ENCODE data around the gene GFOD2. TPM values are rescaled to one million over a fixed set of nuclear protein-coding genes. Genes with fewer than 3 reads are reported as not detected.

Gene GFOD2
- total RNA-seq, 1 donor from 2014 or later, result 21.9 TPM

- DNase-seq (ENCODE audit: low read depth), result no peak
- peaks cover 92% of the 10 kb centered on the region for H3K27me3 ChIP-seq (ENCODE audit: control insufficient read depth, insufficient read depth, low read length)
- TF ChIP-seq, protein P1, sequence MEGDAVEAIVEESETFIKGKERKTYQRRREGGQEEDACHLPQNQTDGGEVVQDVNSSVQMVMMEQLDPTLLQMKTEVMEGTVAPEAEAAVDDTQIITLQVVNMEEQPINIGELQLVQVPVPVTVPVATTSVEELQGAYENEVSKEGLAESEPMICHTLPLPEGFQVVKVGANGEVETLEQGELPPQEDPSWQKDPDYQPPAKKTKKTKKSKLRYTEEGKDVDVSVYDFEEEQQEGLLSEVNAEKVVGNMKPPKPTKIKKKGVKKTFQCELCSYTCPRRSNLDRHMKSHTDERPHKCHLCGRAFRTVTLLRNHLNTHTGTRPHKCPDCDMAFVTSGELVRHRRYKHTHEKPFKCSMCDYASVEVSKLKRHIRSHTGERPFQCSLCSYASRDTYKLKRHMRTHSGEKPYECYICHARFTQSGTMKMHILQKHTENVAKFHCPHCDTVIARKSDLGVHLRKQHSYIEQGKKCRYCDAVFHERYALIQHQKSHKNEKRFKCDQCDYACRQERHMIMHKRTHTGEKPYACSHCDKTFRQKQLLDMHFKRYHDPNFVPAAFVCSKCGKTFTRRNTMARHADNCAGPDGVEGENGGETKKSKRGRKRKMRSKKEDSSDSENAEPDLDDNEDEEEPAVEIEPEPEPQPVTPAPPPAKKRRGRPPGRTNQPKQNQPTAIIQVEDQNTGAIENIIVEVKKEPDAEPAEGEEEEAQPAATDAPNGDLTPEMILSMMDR (IDR thresholded peaks at IDR 0.05; ENCODE audit: insufficient read depth, low read length, poor library complexity, severe bottlenecking), result no peak
- H3K4me3 ChIP-seq (ENCODE audit: low read depth, low read length), result no peak overlapping the region
- no peaks in the 10 kb centered on the region for H3K36me3 ChIP-seq (ENCODE audit: control insufficient read depth, insufficient read depth, low read length)
Measured at GRCh38 chr16:67650023-67650422, 69.1 kb downstream of the GFOD2 start.

DNA sequence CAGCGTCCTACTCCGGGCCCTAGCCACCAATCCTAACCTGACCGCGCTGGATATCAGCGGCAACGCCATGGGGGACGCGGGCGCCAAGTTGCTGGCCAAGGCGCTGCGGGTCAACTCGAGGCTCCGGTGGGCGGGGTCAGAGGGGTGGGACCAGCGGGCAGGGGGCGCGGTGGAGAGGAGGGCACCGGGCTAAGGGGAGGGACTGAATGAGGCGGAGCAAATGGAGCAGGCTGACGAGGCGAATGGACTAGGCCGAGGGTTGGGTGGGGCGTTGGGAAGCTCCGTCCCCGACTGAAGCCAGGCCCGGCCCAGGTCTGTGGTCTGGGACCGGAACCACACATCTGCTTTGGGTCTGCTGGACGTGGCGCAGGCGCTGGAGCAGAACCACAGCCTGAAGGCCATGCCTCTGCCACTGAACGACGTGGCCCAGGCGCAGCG, 69.6 kb downstream of the GFOD2 start:
- H3K36me3 ChIP-seq (ENCODE audit: control insufficient read depth, insufficient read depth, low read length), result no peaks in the 10 kb centered on the region
- TF ChIP-seq, protein P1 (IDR thresholded peaks at IDR 0.05; ENCODE audit: insufficient read depth, low read length, poor library complexity, severe bottlenecking), result no peak
- peaks cover 89% of the 10 kb centered on the region for H3K27me3 ChIP-seq (ENCODE audit: control insufficient read depth, insufficient read depth, low read length)
- no peak overlapping the region for H3K4me3 ChIP-seq (ENCODE audit: low read depth, low read length)
- no peak for DNase-seq (ENCODE audit: low read depth)

GRCh38 chr16:67648764-67649407, 70.2 kb downstream of the GFOD2 start:
- Histone ChIP-seq H3K27me3 (ENCODE audit: control insufficient read depth, insufficient read depth, low read length) (peaks cover 84% of the 10 kb centered on the region), H3K4me3 (ENCODE audit: low read depth, low read length) (no peak overlapping the region), H3K36me3 (ENCODE audit: control insufficient read depth, insufficient read depth, low read length) (no peaks in the 10 kb centered on the region)
- TF ChIP-seq, protein P1 (IDR thresholded peaks at IDR 0.05; ENCODE audit: insufficient read depth, low read length, poor library complexity, severe bottlenecking), result no peak
- no peak for DNase-seq (ENCODE audit: low read depth)

DNA sequence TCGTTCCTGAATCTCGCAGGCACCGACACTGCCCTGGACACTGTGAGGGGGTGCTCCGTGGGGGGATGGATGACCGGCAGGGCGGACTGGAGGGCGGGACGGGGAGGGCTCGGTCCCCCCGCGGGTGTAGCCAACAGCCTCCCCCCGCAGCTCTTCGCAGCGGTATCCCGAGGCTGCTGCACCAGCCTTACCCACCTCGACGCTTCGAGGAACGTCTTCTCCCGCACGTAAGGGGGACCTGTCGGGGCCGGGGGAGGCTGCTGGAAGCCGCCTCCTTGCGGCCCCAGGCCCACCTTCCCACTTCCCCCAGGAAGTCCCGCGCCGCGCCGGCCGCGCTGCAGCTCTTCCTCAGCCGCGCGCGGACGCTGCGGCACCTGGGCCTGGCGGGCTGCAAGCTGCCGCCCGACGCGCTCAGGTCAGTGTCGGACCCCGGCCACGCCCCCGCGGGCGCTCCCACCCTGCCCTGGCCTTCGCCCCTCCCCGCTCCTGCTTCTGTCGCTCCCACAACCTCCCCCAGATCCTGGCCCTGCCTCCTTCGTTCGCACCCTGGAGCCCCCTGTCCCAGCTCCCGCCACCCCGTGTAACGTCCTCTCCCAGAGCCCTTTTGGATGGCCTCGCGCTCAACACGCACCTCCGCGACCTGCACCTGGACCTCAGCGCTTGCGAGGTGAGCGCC, 70.9 kb downstream of the GFOD2 start:
- H3K27me3 ChIP-seq (ENCODE audit: control insufficient read depth, insufficient read depth, low read length), result peaks cover 80% of the 10 kb centered on the region
- DNase-seq (ENCODE audit: low read depth), result no peak
- no peaks in the 10 kb centered on the region for H3K36me3 ChIP-seq (ENCODE audit: control insufficient read depth, insufficient read depth, low read length)
- TF ChIP-seq, protein P1 (IDR thresholded peaks at IDR 0.05; ENCODE audit: insufficient read depth, low read length, poor library complexity, severe bottlenecking), result no peak
- H3K4me3 ChIP-seq (ENCODE audit: low read depth, low read length), result no peak overlapping the region

GRCh38 chr16:67647681-67648080, 71.4 kb downstream of the GFOD2 start:
- Histone ChIP-seq H3K36me3 (ENCODE audit: control insufficient read depth, insufficient read depth, low read length) (no peaks in the 10 kb centered on the region), H3K27me3 (ENCODE audit: control insufficient read depth, insufficient read depth, low read length) (peaks cover 78% of the 10 kb centered on the region), H3K4me3 (ENCODE audit: low read depth, low read length) (no peak overlapping the region)
- no peak for DNase-seq (ENCODE audit: low read depth)
- TF ChIP-seq, protein P1 (IDR thresholded peaks at IDR 0.05; ENCODE audit: insufficient read depth, low read length, poor library complexity, severe bottlenecking), result no peak

Measured in kidney epithelial cell (primary cell).